ENCODE data around the gene UPK3A.

Gene UPK3A

GRCh38 chr22:45329530-45329936, 44.8 kb downstream of the UPK3A start:
- DNase-seq (ENCODE audit: low read depth) = no peak

- no peak for DNase-seq (ENCODE audit: low read depth)
Measured at GRCh38 chr22:45330548-45330947, 45.8 kb downstream of the UPK3A start.

GRCh38 chr22:45331486-45331885, 46.7 kb downstream of the UPK3A start:
- no peak for DNase-seq (ENCODE audit: low read depth)

- DNase-seq (ENCODE audit: low read depth) = no peak
Measured at GRCh38 chr22:45332001-45332400, 47.3 kb downstream of the UPK3A start.

- DNase-seq (ENCODE audit: low read depth) = no peak
Measured at GRCh38 chr22:45334068-45334467, 49.3 kb downstream of the UPK3A start.

GRCh38 chr22:45334528-45334927, 49.8 kb downstream of the UPK3A start:
- DNase-seq (ENCODE audit: low read depth) = no peak

GRCh38 chr22:45335021-45335818, 50.5 kb downstream of the UPK3A start:
- no peak for DNase-seq (ENCODE audit: low read depth)

GRCh38 chr22:45335854-45336522, 51.2 kb downstream of the UPK3A start:
- no peak for DNase-seq (ENCODE audit: low read depth)

GRCh38 chr22:45336971-45337431, 52.3 kb downstream of the UPK3A start:
- DNase-seq (ENCODE audit: low read depth) = no peak

- DNase-seq (ENCODE audit: low read depth) = no peak
Measured at GRCh38 chr22:45337536-45337935, 52.8 kb downstream of the UPK3A start.

- DNase-seq (ENCODE audit: low read depth) = no peak
Measured at GRCh38 chr22:45338795-45339194, 54.0 kb downstream of the UPK3A start.

GRCh38 chr22:45340323-45340722, 55.6 kb downstream of the UPK3A start:
- no peak for DNase-seq (ENCODE audit: low read depth)

- no peak for DNase-seq (ENCODE audit: low read depth)
Measured at GRCh38 chr22:45341498-45341897, 56.7 kb downstream of the UPK3A start.

GRCh38 chr22:45343143-45343542, 58.4 kb downstream of the UPK3A start:
- DNase-seq (ENCODE audit: low read depth) = no peak

- DNase-seq (ENCODE audit: low read depth) = no peak
Measured at GRCh38 chr22:45344334-45344733, 59.6 kb downstream of the UPK3A start.
